Measurements from ENCODE around the gene FMC1.
A peak's percentile ranks its signal among the peaks of the same experiment; 100 is the strongest.
"Not testable (repeated sequence)": the region's sequence is repeated elsewhere in the genome, so short reads cannot be mapped to it uniquely, and the experiment has no call there.

The FMC1 gene

GRCh38 chr7:139341058-139341775 is at the start of gene FMC1:
Gene FMC1 (plus strand): TSS chr7:139341337. CDS start chr7:139341385, 48 bp downstream.
- peak; percentile 55 for DNase-seq (ENCODE audit: low read depth)

GRCh38 chr7:139292821-139293220 is 48.3 kb upstream of the FMC1 start:
- DNase-seq (ENCODE audit: low read depth): no peak

GRCh38 chr7:139293534-139293933 is 47.6 kb upstream of the FMC1 start:
- no peak for DNase-seq (ENCODE audit: low read depth)

- no peak for DNase-seq (ENCODE audit: low read depth)
These were observed 46.9 kb upstream of the FMC1 start for GRCh38 chr7:139294241-139294640.

- no peak for DNase-seq (ENCODE audit: low read depth)
These were observed 46.1 kb upstream of the FMC1 start for GRCh38 chr7:139294951-139295575.

GRCh38 chr7:139297795-139298194 is 43.3 kb upstream of the FMC1 start:
- DNase-seq (ENCODE audit: low read depth): no peak

GRCh38 chr7:139299296-139299695 is 41.8 kb upstream of the FMC1 start:
- DNase-seq (ENCODE audit: low read depth): no peak

GRCh38 chr7:139300390-139300789 is 40.7 kb upstream of the FMC1 start:
- DNase-seq (ENCODE audit: low read depth): no peak

- no peak for DNase-seq (ENCODE audit: low read depth)
These were observed 36.6 kb upstream of the FMC1 start for GRCh38 chr7:139304517-139304916.

GRCh38 chr7:139317939-139318505 is 23.1 kb upstream of the FMC1 start:
- no peak for DNase-seq (ENCODE audit: low read depth)

- no peak for DNase-seq (ENCODE audit: low read depth)
These were observed 19.9 kb upstream of the FMC1 start for GRCh38 chr7:139321071-139321745.

- DNase-seq (ENCODE audit: low read depth): not testable (repeated sequence)
These were observed 16.4 kb upstream of the FMC1 start for GRCh38 chr7:139324709-139325108.

- DNase-seq (ENCODE audit: low read depth): no peak
These were observed 12.8 kb upstream of the FMC1 start for GRCh38 chr7:139328375-139328774.

- no peak for DNase-seq (ENCODE audit: low read depth)
These were observed 12.0 kb upstream of the FMC1 start for GRCh38 chr7:139329119-139329518.

GRCh38 chr7:139330333-139331030 is 10.7 kb upstream of the FMC1 start:
- DNase-seq (ENCODE audit: low read depth): no peak

GRCh38 chr7:139332697-139333359 is 8.3 kb upstream of the FMC1 start:
- DNase-seq (ENCODE audit: low read depth): no peak

GRCh38 chr7:139333443-139333842 is 7.7 kb upstream of the FMC1 start:
- DNase-seq (ENCODE audit: low read depth): not testable (repeated sequence)

GRCh38 chr7:139334399-139335150 is 6.6 kb upstream of the FMC1 start:
- no peak for DNase-seq (ENCODE audit: low read depth)

- DNase-seq (ENCODE audit: low read depth): no peak
These were observed 2.1 kb upstream of the FMC1 start for GRCh38 chr7:139339025-139339424.

- DNase-seq (ENCODE audit: low read depth): no peak
These were observed 1.5 kb upstream of the FMC1 start for GRCh38 chr7:139339698-139340036.

All from stimulated activated CD8-positive, alpha-beta memory T cell treated with anti-CD3 and anti-CD28 coated beads, Interleukin-15, amount 100 ng/mL, for 1 hour (primary cell).